Measurements from ENCODE around the gene BOLA1.
"Not testable (repeated sequence)": the region's sequence is repeated elsewhere in the genome, so short reads cannot be mapped to it uniquely, and the experiment has no call there.

BOLA1 gene

DNA sequence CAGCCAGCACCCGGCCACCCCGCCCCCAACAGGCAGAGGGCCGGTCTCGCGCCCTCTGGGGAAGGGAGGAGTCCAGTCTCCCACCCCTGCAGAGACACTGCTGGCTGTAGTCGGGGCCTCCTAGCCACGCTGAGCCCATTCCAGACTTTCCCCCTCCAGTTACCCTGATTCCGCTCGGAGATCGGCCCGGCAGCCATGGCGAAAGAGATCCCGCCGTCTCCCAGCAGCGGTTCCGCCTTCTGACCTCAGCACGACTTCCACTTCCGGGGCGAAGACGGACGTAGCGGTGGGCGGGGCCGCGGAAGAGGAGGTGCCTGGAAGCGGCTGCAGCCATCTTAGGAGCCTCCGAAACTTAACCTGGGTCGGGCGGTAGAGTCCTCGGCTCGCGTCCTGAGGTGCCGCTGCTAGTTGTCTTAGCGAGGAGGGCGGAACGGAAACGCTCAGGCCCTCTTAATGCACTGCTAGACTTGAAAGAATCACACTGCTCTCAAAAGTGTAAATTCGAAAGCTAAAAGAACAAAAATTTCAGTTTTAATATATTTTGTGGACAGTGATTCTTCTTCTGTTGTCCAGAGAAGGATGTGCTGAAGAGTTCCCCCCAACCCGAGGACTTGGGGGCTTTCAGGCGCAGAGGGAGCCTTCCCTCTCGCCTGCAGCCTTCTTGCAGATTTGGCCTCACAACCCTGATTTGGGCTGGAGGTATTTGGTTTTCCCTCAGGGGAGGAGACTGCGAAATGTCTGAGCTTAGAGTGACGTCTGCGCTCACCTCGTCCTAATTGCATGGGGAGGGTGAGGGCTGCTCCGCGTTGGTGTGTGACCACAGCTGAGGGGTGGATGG lies 28.4 kb downstream of the BOLA1 start, which contains the start of gene SF3B4:
TSS of gene SF3B4 (minus strand) at position 241 of the 838 bp plus-strand sequence. CDS start at position 197, 44 bp downstream.
- peak; percentile 92 to 95 for DNase-seq (ENCODE audit: low read depth in 2 of 2, low spot score in 1 of 2)

GRCh38 chr1:149928401-149928724 lies 29.0 kb downstream of the BOLA1 start:
- no peak for DNase-seq (ENCODE audit: low read depth in 2 of 2, low spot score in 1 of 2)

- DNase-seq (ENCODE audit: low read depth in 2 of 2, low spot score in 1 of 2) = no peak
Observed at GRCh38 chr1:149929856-149930255, 30.5 kb downstream of the BOLA1 start.

DNA sequence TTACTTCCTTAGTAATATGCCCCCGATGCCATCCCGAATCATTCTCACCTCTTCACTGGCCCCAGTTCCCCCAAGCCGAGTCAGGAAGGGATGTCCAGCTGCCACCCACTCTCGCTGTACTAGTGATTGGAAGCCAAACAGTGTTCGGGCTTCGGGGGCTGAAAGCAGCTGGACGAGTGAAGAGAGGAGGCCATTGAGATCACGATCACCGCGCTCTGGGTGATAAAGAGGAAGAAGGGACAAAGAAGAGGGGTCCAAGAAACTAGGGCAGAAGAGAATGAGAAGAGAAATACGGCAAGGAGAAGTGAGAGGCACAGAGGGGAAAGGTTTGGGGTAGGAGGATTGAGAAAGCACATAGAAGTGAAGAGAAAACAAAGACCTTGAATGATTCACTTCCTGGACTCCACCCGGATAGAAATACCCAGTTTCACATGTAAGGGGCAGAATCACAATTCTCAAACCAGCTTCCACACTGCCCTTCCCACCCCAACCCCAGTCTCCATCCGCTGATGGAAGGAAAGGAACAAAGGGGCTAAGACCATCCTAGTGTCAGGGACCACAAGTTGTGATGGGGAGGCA lies 31.9 kb downstream of the BOLA1 start:
- no peak for DNase-seq (ENCODE audit: low read depth in 2 of 2, low spot score in 1 of 2)

- no peak for DNase-seq (ENCODE audit: low read depth in 2 of 2, low spot score in 1 of 2)
Observed at GRCh38 chr1:149932474-149932873, 33.1 kb downstream of the BOLA1 start.

DNA sequence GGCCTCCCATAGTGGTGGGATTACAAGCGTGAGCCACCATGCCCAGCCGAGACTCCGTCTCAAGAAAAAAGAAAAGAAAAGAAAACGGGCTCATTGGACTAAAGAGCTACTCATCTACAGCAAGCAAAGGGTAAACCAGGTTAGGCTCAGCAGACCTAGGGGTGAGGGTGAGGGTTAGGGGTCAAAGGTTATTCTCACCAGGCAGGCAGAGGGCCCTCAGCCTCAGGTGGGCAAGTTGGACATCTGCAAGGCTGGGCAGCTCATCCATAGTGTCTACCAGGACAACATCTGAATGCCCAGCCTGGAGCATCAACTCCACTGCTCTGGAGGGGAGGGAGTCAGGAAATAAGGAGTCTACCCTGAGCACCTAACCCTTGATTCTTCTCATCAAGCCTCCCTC lies 33.8 kb downstream of the BOLA1 start:
- DNase-seq (ENCODE audit: low read depth in 2 of 2, low spot score in 1 of 2) = no peak

DNA sequence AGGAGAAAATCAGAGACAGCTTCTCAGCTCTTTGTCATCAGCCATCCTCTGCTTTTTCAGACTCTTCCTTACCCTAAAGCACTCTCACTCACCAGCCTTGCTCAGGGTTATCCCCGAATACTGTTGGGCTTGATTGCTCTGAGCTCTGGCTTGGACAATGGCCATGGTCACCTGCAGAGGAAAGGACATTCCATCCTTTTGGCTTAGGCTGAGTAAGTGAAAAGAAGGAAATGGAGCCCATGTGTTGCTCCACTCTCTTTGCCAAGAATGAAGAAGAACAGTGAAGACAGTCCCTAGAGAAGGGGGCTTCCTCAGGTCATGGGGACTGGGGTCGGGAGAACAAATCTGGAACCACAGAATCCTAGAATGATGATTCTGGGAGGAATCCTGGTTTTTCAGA lies 35.0 kb downstream of the BOLA1 start:
- DNase-seq (ENCODE audit: low read depth in 2 of 2, low spot score in 1 of 2) = no peak

DNA sequence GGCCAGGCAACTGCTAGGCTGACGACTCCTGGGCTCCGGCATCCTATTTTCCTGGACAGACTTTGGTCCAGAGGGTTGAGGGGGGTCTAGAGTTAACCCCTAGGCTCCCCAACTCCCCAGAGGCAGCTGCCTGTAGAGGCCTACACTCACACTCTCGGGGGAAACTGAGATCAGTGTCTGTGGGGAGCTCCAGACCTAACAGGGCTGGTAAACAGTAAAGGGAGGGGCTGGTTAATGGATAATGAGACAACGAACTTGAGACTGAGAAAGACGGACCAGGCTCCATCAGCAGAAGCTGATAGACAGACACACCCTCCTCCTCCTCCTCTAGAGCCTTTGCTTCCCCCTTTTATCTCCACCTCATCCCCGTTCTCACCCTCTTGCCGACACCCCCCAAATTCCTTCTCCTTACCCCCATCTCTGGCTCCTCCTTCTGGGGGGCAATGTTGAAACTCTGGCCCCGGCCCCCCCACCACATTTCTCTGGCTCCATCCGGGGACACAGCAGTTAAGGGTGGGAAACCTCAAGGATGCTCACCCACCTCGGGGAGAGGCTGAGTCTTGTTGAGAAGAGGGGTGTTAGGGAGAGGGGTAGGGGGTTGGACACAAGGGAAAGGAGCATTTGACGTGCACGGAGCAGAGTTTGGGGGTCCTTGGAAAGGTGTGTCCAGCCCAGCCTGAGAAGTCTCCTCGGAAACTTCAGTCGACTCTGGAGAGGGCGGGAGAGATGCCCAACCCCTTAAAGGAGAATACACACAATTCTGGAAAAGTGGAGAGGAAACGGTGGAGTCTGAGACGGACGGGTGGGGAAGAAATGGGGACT lies 37.0 kb downstream of the BOLA1 start, which contains the start of gene MTMR11:
TSS of gene MTMR11 (minus strand) at position 710 of the 822 bp plus-strand sequence. CDS start at position 478, 232 bp downstream.
- no peak for DNase-seq (ENCODE audit: low read depth in 2 of 2, low spot score in 1 of 2)

DNA sequence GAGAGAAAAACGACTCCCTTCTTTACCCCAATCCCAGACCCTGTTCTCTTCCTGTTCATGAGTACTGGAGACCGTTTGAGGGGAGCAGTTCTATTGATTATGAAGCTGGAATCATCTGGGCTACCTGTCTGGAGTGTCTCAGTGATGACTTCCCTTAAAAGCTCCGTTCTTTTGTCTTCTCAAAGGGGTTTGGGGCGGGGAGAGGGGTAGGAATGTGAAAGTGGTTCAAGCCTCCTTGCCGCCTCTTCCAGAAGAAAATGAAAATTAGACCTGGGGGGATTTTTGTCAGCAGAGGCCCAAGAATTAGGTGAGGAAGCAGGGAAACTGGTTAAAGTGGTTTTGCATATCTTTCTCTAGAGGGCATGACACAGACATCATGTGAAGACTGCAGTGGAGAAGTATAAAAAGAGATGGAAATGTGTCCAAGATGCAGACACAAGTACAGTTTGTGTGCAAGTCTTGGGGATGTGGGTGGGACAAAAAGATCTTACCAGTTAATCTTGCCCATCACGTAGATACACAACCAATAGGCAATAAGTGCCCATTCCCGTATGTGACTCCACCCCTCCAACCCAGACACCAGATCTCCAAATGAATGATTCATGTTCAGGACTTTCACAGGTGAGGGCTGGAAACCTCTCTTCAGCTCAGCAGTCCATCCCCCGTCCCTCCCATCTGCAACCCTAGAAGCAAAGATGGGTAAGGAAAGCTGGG lies 37.8 kb downstream of the BOLA1 start:
- DNase-seq (ENCODE audit: low read depth in 2 of 2, low spot score in 1 of 2) = no peak

DNA sequence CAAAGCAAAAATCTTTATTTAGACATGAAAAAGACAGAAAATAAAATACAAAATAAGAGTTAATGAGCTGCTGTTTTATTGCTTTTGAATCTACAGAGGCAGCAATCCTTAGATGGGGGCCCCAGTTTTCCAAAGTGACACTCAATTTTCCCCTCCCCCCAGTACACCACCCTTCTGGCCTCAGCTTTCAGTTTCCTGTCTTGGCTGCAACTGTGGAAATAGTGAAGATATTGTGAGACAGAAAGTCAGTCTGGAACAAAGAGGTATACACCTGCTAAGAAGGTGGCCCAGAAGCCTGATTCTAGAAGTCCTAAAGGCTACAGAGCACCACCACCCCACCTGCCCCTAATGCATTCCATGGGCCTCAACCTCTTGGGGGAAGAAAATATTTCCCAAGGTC lies 38.4 kb downstream of the BOLA1 start:
- no peak for DNase-seq (ENCODE audit: low read depth in 2 of 2, low spot score in 1 of 2)

- not testable (repeated sequence) for DNase-seq (ENCODE audit: low read depth in 2 of 2, low spot score in 1 of 2)
Observed at GRCh38 chr1:149938668-149939003, 39.3 kb downstream of the BOLA1 start.

DNA sequence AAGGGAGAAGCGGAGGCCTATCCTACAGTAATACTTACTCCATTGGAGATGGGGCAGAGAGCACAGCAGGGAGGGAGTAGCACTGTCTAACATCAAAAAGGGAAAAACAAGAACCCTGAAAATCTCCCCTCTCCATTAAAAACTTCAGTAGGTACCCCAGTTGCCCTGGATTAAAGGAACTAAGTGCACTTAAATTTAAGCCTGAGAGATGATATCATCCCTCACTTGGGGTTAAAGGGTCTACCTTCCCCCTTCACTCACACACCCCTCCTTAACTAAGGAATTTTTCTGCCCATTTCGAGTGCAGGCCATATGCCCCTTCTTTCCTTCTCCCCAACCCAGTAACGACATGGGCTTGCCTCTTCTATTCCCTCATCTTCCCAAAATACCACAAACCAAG lies 41.1 kb downstream of the BOLA1 start:
- DNase-seq (ENCODE audit: low read depth in 2 of 2, low spot score in 1 of 2) = no peak

DNA sequence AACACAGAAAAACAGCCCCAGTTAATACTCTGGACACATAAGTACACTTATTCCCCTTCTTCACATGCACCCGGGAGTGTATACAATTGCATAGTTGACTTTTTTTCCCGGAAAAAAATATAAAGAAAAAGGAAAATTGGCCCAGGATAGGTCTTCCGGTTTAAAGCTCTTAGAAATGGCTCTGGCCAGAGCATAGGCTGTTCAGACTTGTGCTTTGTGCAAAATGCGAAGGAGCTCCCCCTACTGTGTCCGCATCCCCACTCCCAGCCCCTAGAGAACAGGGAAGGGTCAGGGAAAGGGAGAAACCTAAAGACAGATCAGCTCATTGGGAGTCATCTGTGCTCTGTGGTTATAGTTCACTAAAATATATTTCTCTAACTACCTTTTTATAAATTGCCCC lies 42.8 kb downstream of the BOLA1 start:
- DNase-seq (ENCODE audit: low read depth in 2 of 2, low spot score in 1 of 2) = no peak

DNA sequence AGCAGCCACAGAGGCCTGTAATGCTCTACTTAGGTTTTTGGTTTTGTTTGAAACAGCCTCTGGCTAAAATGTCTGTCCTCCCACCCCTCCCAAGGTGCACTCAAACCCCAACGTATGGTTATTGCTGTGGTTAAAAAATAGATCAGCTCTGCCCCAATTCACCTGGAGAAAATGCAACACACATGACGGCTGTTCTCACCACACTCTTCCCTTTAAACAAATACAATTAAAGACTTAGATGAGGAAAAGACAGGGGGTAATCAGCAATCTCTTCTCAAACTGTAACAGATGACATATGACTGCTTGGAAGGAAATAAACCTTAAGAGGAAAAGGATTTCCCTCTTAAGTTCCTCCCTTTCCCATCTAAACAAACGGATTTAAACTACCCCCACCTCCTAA lies 43.5 kb downstream of the BOLA1 start:
- DNase-seq (ENCODE audit: low read depth in 2 of 2, low spot score in 1 of 2) = no peak

DNA sequence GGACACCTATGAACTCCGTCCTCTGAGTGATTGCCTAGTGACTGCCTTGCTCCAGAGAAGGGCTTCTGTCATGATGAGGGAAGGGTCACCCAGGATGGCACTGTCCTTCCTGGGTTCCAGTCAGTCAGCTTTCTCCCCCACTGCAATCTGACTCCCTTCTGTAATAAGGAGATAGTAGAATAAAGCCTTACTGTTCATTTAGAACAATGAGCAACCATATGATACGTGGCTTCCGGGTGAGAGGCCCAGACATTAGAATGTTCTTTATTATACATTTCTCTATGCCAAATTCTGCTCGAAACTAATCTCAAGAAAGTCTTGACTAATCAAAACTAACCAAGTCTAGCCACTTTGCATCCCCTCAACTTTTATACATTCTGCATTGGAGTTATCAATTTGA lies 45.8 kb downstream of the BOLA1 start:
- no peak for DNase-seq (ENCODE audit: low read depth in 2 of 2, low spot score in 1 of 2)

DNA sequence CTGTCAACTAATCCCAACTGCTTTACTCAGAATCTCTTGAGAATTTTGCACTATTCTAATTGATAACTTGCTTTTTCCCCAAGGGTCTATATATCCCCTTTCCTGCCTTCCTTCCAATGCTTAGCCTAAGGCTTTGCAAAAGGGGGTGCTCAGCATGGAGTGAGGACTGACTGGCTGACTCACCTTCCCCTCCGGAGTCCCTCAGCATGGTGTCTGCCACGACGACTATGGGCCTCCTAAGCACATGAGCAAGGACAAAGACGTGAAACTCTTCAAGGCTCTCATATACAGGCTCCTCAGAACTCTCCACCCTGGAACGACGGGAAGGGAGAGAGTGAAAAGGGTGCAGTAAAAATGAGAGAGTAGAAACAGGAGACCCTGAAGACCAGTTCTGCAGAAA lies 50.5 kb downstream of the BOLA1 start:
- DNase-seq (ENCODE audit: low read depth in 2 of 2, low spot score in 1 of 2) = no peak

All from stimulated activated CD8-positive, alpha-beta memory T cell treated with anti-CD3 and anti-CD28 coated beads, Interleukin-4, amount 100 ng/mL, for 1 hour (primary cell).